Esophagus (tissue), 2 donors: ENCODE results near the gene CCSER2. TPM values are rescaled to one million over a fixed set of nuclear protein-coding genes. Genes with fewer than 3 reads are reported as not detected.

ENCODE experiments used
- H3K27ac ChIP-seq, 2 donors: one replicate each; pipeline ENCODE4 v1.5.1; 2013; ENCODE audit warnings: low read depth in 2 of 2, mild to moderate bottlenecking in 2 of 2, inconsistent platforms in 1 of 2, low read length in 1 of 2, moderate library complexity in 1 of 2
- H3K27me3 ChIP-seq, 2 donors: one replicate each; pipeline ENCODE4 v1.6.1; 2013; ENCODE audit warnings: low read length in 2 of 2, control low read depth in 1 of 2, mild to moderate bottlenecking in 1 of 2; ENCODE audit not compliant: insufficient read depth in 2 of 2, control insufficient read depth in 1 of 2
- H3K36me3 ChIP-seq, 2 donors: one replicate each; pipeline ENCODE4 v1.6.1; 2013; ENCODE audit warnings: low read length in 1 of 2; ENCODE audit not compliant: control insufficient read depth in 2 of 2, insufficient read depth in 2 of 2
- H3K4me1 ChIP-seq, 2 donors: one replicate each; pipeline ENCODE4 v1.6.1; 2013; ENCODE audit warnings: low read length in 1 of 2; ENCODE audit not compliant: control insufficient read depth in 2 of 2, insufficient read depth in 2 of 2
- H3K4me3 ChIP-seq, 2 donors: one replicate each; pipeline ENCODE4 v1.5.1; 2013; ENCODE audit warnings: low read length in 2 of 2, mild to moderate bottlenecking in 2 of 2, low read depth in 1 of 2, moderate library complexity in 1 of 2
- H3K9me3 ChIP-seq, 2 donors: one replicate each; pipeline ENCODE4 v1.6.1; 2013; ENCODE audit warnings: mild to moderate bottlenecking in 2 of 2, low read depth in 1 of 2, low read length in 1 of 2, moderate library complexity in 1 of 2; ENCODE audit not compliant: control insufficient read depth in 2 of 2, insufficient read depth in 1 of 2
- WGBS, 2 donors: extraction: QIAGEN DNeasy Blood & Tissue Kit; methylation state at CpG; one replicate each; pipeline ENCODE4 v1.1.7; 2013; 5-methylcytosine and 5-hydroxymethylcytosine counted together
- polyA plus RNA-seq, 2 donors: library from polyadenylated mRNA; stranded (reverse); fragments of 200-250 nt; gene quantifications; one replicate each; pipeline ENCODE4 v1.2.3, GENCODE V29; 2013
- donor health status: healthy with polysubstance abuse.
- donor health status: Bipolar disorder and iron deficiency.

CCSER2 gene
- polyA plus RNA-seq, 2 donors = 10.0 to 11.6 TPM

DNA sequence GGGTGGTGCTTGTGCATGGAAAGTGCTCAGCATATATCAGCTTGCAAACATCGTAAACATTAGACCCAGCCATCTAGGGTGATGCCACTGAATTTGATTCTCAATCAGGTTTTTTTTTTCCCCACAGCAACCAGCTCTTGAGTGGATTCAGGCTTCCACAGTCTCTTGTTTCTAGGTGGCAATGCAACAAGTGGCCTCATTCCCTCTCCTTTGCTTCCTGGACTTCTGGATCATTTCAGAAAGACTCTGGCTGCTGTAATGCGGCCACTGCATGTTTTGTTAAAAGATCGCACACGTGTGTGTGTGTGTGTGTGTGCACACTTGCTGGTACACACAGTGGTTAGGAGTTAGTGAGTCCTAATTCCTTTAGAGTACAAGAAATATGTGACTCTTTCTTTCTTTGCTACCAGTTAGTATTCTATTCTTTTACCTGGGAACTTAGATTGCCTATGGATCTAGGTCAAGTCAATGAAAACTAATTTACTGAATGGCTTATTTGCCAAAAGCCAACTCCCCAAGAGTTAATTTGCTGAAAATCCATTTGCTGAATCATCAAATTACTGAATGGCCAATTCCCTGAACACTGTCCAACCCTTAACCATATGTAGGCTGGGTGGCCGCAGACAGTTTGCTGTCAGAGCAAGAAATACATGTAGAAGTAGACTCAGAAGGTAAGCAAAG, 222.5 kb downstream of the CCSER2 start:
- no peak overlapping the region for H3K27ac ChIP-seq
- no peak overlapping the region for H3K4me3 ChIP-seq
- H3K36me3 ChIP-seq = no peaks in the 10 kb centered on the region
- H3K4me1 ChIP-seq = no peaks in the 10 kb centered on the region
- H3K27me3 ChIP-seq = no peaks in the 10 kb centered on the region
- no peaks in the 10 kb centered on the region for H3K9me3 ChIP-seq
- WGBS, 2 donors = 84 to 91% methylated on average over 5 of the region's 5 CpGs

DNA sequence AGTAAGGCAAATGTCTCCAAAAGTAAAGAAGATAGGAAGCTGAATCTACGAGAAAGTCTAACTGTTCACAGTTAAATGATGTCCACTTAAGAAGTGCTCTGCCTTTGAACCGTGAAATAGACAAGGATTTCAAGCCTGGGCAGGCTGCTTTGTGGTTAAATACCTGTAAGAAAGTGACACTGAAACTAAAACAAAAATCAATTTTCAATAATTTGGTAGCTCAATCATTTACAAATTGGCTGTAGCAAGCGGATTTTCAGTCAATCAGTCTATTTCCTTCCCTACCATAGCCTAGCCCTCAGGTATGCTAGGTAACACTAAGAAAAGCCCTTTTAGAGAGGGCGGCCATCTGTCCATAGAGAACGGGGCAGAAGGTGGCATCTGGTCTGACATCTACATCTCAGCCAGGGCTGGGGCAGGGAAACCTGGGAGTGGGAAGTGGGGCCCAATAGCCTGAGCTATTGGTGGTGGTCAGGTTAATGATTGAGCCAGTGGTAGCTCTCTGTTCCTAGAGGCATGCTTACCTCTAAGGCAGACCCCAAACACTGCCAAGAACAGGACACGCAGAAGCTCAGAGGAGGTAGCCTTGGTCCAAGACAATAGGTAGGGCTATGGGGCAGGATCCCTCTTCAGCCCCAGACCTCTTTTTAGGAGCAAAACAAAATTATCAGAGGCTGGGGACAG, 223.2 kb downstream of the CCSER2 start:
- Histone ChIP-seq H3K4me1 (no peaks in the 10 kb centered on the region), H3K4me3 (no peak overlapping the region), H3K9me3 (no peaks in the 10 kb centered on the region), H3K27me3 (no peaks in the 10 kb centered on the region), H3K27ac (no peak overlapping the region), H3K36me3 (no peaks in the 10 kb centered on the region)
- WGBS, 2 donors = 78 to 81% methylated on average over 6 of the region's 6 CpGs

DNA sequence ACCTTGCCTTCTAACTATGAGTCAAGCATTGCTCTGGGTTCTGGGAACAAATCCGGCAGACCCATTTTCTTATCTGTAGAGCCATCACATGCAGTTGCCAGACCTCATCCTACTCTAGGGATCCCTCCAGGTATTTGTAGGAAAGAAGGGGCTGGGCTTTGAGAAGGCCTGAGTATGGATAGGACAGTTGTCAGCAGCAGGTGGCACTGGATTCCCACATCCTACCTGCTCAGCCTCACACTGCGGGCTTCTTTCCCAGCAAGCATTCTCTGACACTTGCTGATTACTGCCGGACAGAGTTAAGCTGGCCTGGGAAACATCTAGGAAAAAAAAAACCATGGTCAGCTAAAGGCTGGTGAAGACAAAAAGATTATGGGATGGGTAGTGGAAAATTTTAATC, 224.1 kb downstream of the CCSER2 start:
- H3K4me1 ChIP-seq = no peaks in the 10 kb centered on the region
- no peaks in the 10 kb centered on the region for H3K27me3 ChIP-seq
- 87 to 89% methylated on average over 3 of the region's 3 CpGs for WGBS, 2 donors
- H3K4me3 ChIP-seq = no peak overlapping the region
- no peaks in the 10 kb centered on the region for H3K9me3 ChIP-seq
- H3K36me3 ChIP-seq = no peaks in the 10 kb centered on the region
- H3K27ac ChIP-seq = no peak overlapping the region

DNA sequence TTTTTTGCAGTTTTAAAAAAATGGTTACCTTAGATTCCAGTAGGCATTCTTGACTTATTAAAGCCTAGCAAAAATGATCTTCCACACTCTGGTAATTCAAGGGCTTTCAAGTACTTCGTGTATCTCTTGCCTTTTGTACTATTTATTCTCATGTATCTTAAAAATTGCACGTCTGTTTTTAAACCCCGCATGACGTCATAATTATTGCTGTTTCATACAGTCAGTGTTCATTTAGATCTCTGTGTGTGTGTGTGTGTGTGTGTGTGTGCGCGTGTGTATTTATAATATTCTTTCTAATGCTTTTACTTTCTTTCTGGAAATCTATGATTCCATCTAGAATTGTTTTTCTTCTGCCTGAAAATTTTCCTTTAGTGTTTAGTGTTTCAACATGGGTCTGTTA, 234.2 kb downstream of the CCSER2 start:
- Histone ChIP-seq H3K9me3 (no peaks in the 10 kb centered on the region), H3K36me3 (no peaks in the 10 kb centered on the region), H3K4me1 (no peaks in the 10 kb centered on the region), H3K27me3 (no peaks in the 10 kb centered on the region), H3K27ac (no peak overlapping the region), H3K4me3 (no peak overlapping the region)
- WGBS, 2 donors = 78 to 80% methylated on average over 6 of the region's 6 CpGs

DNA sequence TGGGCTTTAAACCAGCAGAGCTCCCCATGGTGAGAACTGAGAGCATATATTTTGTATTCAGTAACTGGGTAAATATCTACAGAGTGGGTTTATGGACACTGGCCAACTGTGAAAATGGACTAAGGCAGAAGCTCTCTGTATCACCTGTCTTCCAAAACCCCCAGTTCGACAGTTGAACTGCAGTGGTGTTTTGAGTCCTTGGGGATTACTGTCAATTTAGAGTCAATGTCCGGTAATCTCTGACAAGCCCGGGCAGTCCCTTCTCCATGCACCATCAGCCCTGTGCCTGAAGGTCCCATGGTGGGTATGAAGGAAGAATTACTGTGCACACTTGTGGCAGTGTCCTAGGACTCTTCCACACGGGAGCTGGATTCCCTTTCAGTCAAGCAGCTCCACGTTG, 235.0 kb downstream of the CCSER2 start:
- Histone ChIP-seq H3K36me3 (no peaks in the 10 kb centered on the region), H3K9me3 (no peaks in the 10 kb centered on the region), H3K27ac (no peak overlapping the region), H3K27me3 (no peaks in the 10 kb centered on the region), H3K4me3 (no peak overlapping the region), H3K4me1 (no peaks in the 10 kb centered on the region)
- WGBS, 2 donors = 56 to 62% methylated on average over 5 of the region's 5 CpGs

DNA sequence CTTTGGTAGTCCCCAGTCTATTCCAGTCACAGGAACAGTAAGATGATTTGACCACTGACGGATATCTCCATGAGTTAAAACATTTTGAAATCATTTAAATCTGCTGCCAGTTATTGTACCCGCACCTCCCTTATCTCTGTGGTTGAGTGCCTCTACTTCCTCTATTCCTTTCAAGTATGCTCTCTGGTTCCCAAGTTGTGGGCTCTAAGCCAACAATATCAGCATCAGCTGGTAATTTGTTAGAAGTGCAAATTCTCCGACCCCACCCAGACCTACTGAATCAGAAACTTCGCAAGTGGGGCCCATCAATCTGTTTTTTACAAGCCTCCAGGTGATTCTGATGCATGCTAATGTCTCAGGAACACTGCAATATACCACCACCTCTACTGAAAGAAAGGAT, 235.5 kb downstream of the CCSER2 start:
- no peak overlapping the region for H3K4me3 ChIP-seq

DNA sequence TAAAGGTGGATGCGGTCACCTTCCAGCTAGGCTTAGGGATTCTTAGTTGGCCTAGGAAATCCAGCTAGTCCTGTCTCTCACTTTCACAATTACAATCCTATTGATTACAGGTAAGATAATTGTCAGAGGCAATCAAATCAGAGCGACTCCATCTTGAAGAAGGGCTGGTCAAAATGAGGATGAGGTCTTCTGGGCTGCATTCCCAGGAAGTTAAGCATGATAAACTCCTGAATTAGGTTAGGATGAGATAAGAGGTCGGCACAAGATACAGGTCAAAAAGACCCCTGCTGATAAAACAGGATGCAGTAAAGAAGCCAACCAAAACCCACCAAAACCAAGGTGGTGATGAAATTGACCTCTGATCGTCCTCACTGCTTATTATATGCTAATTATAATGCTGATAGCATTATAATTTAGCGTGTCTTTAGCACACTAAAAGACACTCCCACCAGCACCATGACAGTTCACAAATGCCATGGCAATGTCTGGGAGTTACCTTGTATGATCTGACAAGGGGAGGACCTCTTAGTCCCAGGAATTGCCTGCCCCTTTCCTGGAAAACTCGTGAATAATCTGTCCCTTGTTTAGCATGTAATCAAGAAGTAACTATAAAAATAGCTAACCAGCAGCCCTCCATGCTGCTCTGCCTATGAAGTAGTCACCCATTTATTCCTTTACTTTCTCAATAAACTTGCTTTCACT, 237.6 kb downstream of the CCSER2 start:
- WGBS, 2 donors = 63 to 67% methylated on average over 6 of the region's 6 CpGs
- Histone ChIP-seq H3K27ac (no peak overlapping the region), H3K9me3 (peaks cover 0 to 2% of the 10 kb centered on the region in 2 donors), H3K27me3 (no peaks in the 10 kb centered on the region), H3K4me3 (no peak overlapping the region), H3K36me3 (no peaks in the 10 kb centered on the region), H3K4me1 (no peaks in the 10 kb centered on the region)

More for the DNA sequence above, 235.5 kb downstream of the CCSER2 start:
- Histone ChIP-seq H3K9me3 (no peaks in the 10 kb centered on the region), H3K27me3 (no peaks in the 10 kb centered on the region), H3K27ac (no peak overlapping the region), H3K36me3 (no peaks in the 10 kb centered on the region), H3K4me1 (no peaks in the 10 kb centered on the region)
- 52 to 55% methylated on average over 4 of the region's 4 CpGs for WGBS, 2 donors

DNA sequence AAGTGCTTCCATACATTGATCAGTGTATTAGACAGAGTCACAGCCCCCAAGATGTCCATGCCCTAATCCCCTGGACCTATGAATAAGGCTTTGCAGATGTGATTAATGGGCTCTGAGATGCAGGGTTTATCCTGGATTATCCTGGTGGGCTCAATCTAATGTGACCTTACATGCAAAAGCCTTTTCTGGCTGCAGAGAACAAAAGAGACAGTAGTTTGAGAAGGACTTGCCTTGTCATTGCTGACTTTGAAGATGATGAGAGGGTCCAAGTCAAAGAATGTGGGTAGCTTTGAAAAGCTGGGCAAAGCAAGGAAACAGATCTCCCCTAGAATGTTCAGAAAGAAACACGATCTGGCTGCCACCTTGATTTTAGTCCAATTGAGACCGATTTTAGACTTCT, 238.7 kb downstream of the CCSER2 start:
- 38 to 45% methylated on average over 2 of the region's 2 CpGs for WGBS, 2 donors
- no peak overlapping the region for H3K4me3 ChIP-seq
- H3K36me3 ChIP-seq = no peaks in the 10 kb centered on the region
- H3K27ac ChIP-seq = no peak overlapping the region
- no peaks in the 10 kb centered on the region for H3K27me3 ChIP-seq
- H3K9me3 ChIP-seq = peaks cover 3 to 6% of the 10 kb centered on the region in 2 donors
- no peaks in the 10 kb centered on the region for H3K4me1 ChIP-seq
